K562 (cell line): Measurements from ENCODE around the gene BAZ2A. TPM values are rescaled to one million over a fixed set of nuclear protein-coding genes. Genes with fewer than 3 reads are reported as not detected.

Experiments used
- ATAC-seq: fragments of 200-7000 bp; cut with Tn5 transposase; 3 replicates; pipeline ENCODE4 v1.9.1; 2020; ENCODE audit warnings: moderate library complexity
- BruUV-seq: library from RNA; stranded (reverse); fragments of 400-500 nt; replicated peaks from 2 replicates; lab custom pipeline; 2021; lab: Mats Ljungman, UMichigan
- CTCF ChIA-PET: fragments of 300-600 bp; formaldehyde crosslinking; extraction: SDS; loops from one replicate; lab custom pipeline; 2021; ENCODE audit warnings: low intra/inter-chr PET ratio; lab: Yijun Ruan, JAX
- POLR2A ChIA-PET: fragments of 300-600, 350-650 bp; sonication (Branson Sonifier 250); formaldehyde crosslinking; extraction: SDS; loops from one replicate; lab custom pipeline; 2021; ENCODE audit warnings: antibody characterized with exemption, inconsistent platforms; lab: Yijun Ruan, JAX
- DNase-seq, 4 experiments: peaks; one replicate each; pipeline versions ENCODE4 v3.0.0 to v3.0.0-alpha.2; 2011 to 2018; ENCODE audit warnings: low spot score in 3 of 4, mixed read lengths in 3 of 4; ENCODE audit errors: extremely low read depth in 1 of 4
- FAIRE-seq: peaks from 2 replicates; lab custom pipeline; 2011; peaks lifted over from hg19 to GRCh38; lab: Jason Lieb, UNC
- H2AFZ ChIP-seq: 2 replicates; pipeline ENCODE4 v1.6.0; 2011; ENCODE audit warnings: low read depth, low read length, control low read depth, inconsistent platforms
- H3K27ac ChIP-seq: fragments of 200-600 bp; 3 replicates; pipeline ENCODE4 v1.8.0; 2011; ENCODE audit warnings: low read depth, mild to moderate bottlenecking, control low read depth, inconsistent platforms, low read length, moderate library complexity, mixed read lengths; ENCODE audit errors: extremely low read depth
- H3K27me3 ChIP-seq, 2 experiments: fragments of 300-600 bp in 1 of 2; 2 replicates in 1 of 2; 3 replicates in 1 of 2; pipeline versions ENCODE4 v1.6.0 to v1.8.0; 2011; ENCODE audit warnings: inconsistent platforms in 2 of 2, low read length in 2 of 2, mild to moderate bottlenecking in 1 of 2, mixed read lengths in 1 of 2, moderate library complexity in 1 of 2; ENCODE audit not compliant: control insufficient read depth in 2 of 2, insufficient read depth in 2 of 2
- H3K36me3 ChIP-seq: fragments of 300-600 bp; 3 replicates; pipeline ENCODE4 v1.8.0; 2011; ENCODE audit warnings: mild to moderate bottlenecking, low read length, inconsistent platforms; ENCODE audit not compliant: control insufficient read depth, insufficient read depth
- H3K4me1 ChIP-seq, 2 experiments: fragments of 200-600 bp in 1 of 2; replicated peaks in 1 of 2; 2 replicates in 1 of 2; 3 replicates in 1 of 2; pipeline versions ENCODE4 v1.5.1 to v1.8.0; 2011; ENCODE audit warnings: inconsistent platforms in 2 of 2, low read length in 2 of 2, mild to moderate bottlenecking in 1 of 2, mixed read lengths in 1 of 2, moderate library complexity in 1 of 2; ENCODE audit not compliant: control insufficient read depth in 2 of 2, insufficient read depth in 2 of 2
- H3K4me2 ChIP-seq: 2 replicates; pipeline ENCODE4 v1.6.1; 2011; ENCODE audit warnings: low read length, control low read depth, inconsistent platforms, mixed read lengths; ENCODE audit not compliant: insufficient read depth
- H3K4me3 ChIP-seq: fragments of 200-600 bp; sonication (generic), shearing (Covaris generic); 2 replicates; pipeline ENCODE4 v1.5.1; 2016; ENCODE audit warnings: control low read depth, inconsistent platforms
- H3K79me2 ChIP-seq: fragments of 200-600 bp; 3 replicates; pipeline ENCODE4 v1.8.0; 2011; ENCODE audit warnings: low read length, inconsistent platforms; ENCODE audit not compliant: control insufficient read depth, insufficient read depth
- H3K9ac ChIP-seq, 2 experiments: 2 replicates each; pipeline versions ENCODE4 v1.6.0 to v1.6.1; 2011; ENCODE audit warnings: low read depth in 2 of 2, low read length in 2 of 2, control low read depth in 1 of 2, inconsistent platforms in 1 of 2, mild to moderate bottlenecking in 1 of 2, mixed read lengths in 1 of 2; ENCODE audit not compliant: insufficient read depth in 1 of 2
- H3K9me1 ChIP-seq: one replicate; pipeline ENCODE4 v1.6.0; 2011; ENCODE audit warnings: inconsistent platforms, mild to moderate bottlenecking, low read length, moderate library complexity; ENCODE audit not compliant: control insufficient read depth, insufficient read depth
- H3K9me3 ChIP-seq: replicated peaks from 2 replicates; pipeline ENCODE4 v1.5.1; 2011; ENCODE audit warnings: low read depth, low read length, inconsistent platforms; ENCODE audit not compliant: control insufficient read depth, insufficient read depth
- H4K20me1 ChIP-seq: replicated peaks from 2 replicates; pipeline ENCODE4 v1.6.1; 2011; ENCODE audit warnings: low read length, inconsistent platforms, mixed read lengths; ENCODE audit not compliant: control insufficient read depth, insufficient read depth
- NR2C1 ChIP-seq, 2 experiments: fragments of 450-650 bp; IDR thresholded peaks; 2 replicates each; pipeline ENCODE4 v1.6.1; 2017; ENCODE audit warnings: mild to moderate bottlenecking in 2 of 2, antibody characterized with exemption in 1 of 2, inconsistent platforms in 1 of 2, missing compliant biosample characterization in 1 of 2, missing genetic modification characterization in 1 of 2
- NR2C2 ChIP-seq, 2 experiments: fragments of 200-800 bp in 1 of 2; sonication (Bioruptor generic) in 1 of 2; sonication (generic) in 1 of 2; formaldehyde crosslinking in 1 of 2; IDR thresholded peaks; 2 replicates each; pipeline versions ENCODE4 v1.6.1 to v1.8.0; 2016 to 2022; ENCODE audit warnings: mild to moderate bottlenecking in 1 of 2, missing compliant biosample characterization in 1 of 2, missing genetic modification characterization in 1 of 2, missing genetic modification reagents in 1 of 2
- SAP30 ChIP-seq: fragments of 200-600 bp; sonication (generic); IDR thresholded peaks from 2 replicates; pipeline ENCODE4 v1.6.1; 2012; ENCODE audit warnings: borderline replicate concordance, low read depth, mild to moderate bottlenecking, moderate library complexity, low read length, control low read depth, inconsistent platforms; ENCODE audit not compliant: insufficient read depth, poor library complexity, severe bottlenecking
- SPI1 ChIP-seq: IDR thresholded peaks from 2 replicates; pipeline ENCODE4 v1.6.1; 2011; ENCODE audit warnings: low read depth, low read length, control low read depth, borderline replicate concordance
- SRF ChIP-seq, 2 experiments: fragments of 250-450, 450-650 bp in 1 of 2; sonication (Bioruptor Pico) in 1 of 2; sonication (generic) in 1 of 2; formaldehyde crosslinking; IDR thresholded peaks; 2 replicates each; pipeline versions ENCODE4 v1.5.0 to v1.5.1; 2020 to 2022; ENCODE audit warnings: mild to moderate bottlenecking in 1 of 2, missing genetic modification reagents in 1 of 2
- TBP ChIP-seq: optimal IDR thresholded peaks from 2 replicates; pipeline ENCODE3; 2011; ENCODE audit warnings: low read depth, low read length, improper control_type of control experiment
- YY1 ChIP-seq, 3 experiments: IDR thresholded peaks; 2 replicates each; pipeline ENCODE4 v1.6.1; 2011; ENCODE audit warnings: low read length in 2 of 3, mild to moderate bottlenecking in 2 of 3, moderate library complexity in 2 of 3, borderline replicate concordance in 1 of 3, control low read depth in 1 of 3, low read depth in 1 of 3; ENCODE audit not compliant: insufficient read depth in 3 of 3, insufficient replicate concordance in 2 of 3, control insufficient read depth in 1 of 3, insufficient read length in 1 of 3; ENCODE audit errors: extremely low read depth in 1 of 3
- ZNF668 ChIP-seq: fragments of 250-450 bp; sonication (Bioruptor Pico); IDR thresholded peaks from 2 replicates; pipeline ENCODE4 v1.8.0; 2022; ENCODE audit warnings: mild to moderate bottlenecking, inconsistent platforms
- WGBS: fragments of 100-300 bp; shearing (Covaris generic); methylation state at CpG from one replicate; pipeline ENCODE4 v1.1.6; 2016; ENCODE audit warnings: low coverage, mixed read lengths; ENCODE audit not compliant: insufficient coverage; ENCODE audit errors: missing lambda C conversion rate; 5-methylcytosine and 5-hydroxymethylcytosine counted together
- in situ Hi-C: fragments of 300-500 bp; cut with MboI; formaldehyde crosslinking; loops from 4 replicates; pipeline ENCODE4 v1.15.0; 2018; ENCODE audit warnings: inconsistent platforms, mixed read lengths
- intact Hi-C: fragments of 100-400 bp; cut with micrococcal nuclease; formaldehyde crosslinking; loops from 2 replicates; pipeline ENCODE4 v1.14.2; 2022
- polyA plus RNA-seq, 8 experiments: library from polyadenylated mRNA; depleted of rRNA in 4 of 8; stranded (reverse) in 5 of 8; unstranded in 3 of 8; fragments of >200 nt; fragmentation: Nextera tagmentation in 2 of 8; fragmentation: Illumina TruSeq in 1 of 8; extraction: Ambion mirVana in 2 of 8; extraction: Trizol in 1 of 8; gene quantifications; 2 replicates each; pipeline versions ENCODE4 v1.2.1 to v1.2.3, GENCODE V29; 2011 to 2014; ENCODE audit warnings: inconsistent platforms in 1 of 8, missing spikeins in 1 of 8
- total RNA-seq, 7 experiments: library from RNA; depleted of rRNA in 6 of 7; stranded (reverse); fragments of >200 nt in 6 of 7; fragmentation: Illumina TruSeq in 2 of 7; extraction: Trizol in 2 of 7; gene quantifications; 2 replicates each; pipeline versions ENCODE4 v1.2.1 to v1.2.3, GENCODE V29; 2011 to 2021; ENCODE audit warnings: low replicate concordance in 1 of 7
- TF ChIP-seq, protein P1 (sequence below), 3 experiments: fragments of 200-800 bp in 1 of 3; sonication (Bioruptor generic) in 1 of 3; sonication (generic) in 1 of 3; formaldehyde crosslinking in 1 of 3; IDR thresholded peaks; 2 replicates each; pipeline versions ENCODE4 v1.6.1 to v1.8.0; 2016 to 2022; ENCODE audit warnings: mild to moderate bottlenecking in 2 of 3, missing compliant biosample characterization in 2 of 3, missing genetic modification characterization in 2 of 3, missing genetic modification reagents in 1 of 3
- TF ChIP-seq, protein P2 (sequence below): fragments of 450-650 bp; IDR thresholded peaks from 2 replicates; pipeline ENCODE4 v1.6.1; 2018; ENCODE audit warnings: mild to moderate bottlenecking, low read depth; ENCODE audit not compliant: partially characterized antibody
- TF ChIP-seq, protein P3 (sequence below): fragments of 250-450 bp; sonication (Bioruptor Pico); IDR thresholded peaks from 2 replicates; pipeline ENCODE4 v1.8.0; 2021; ENCODE audit warnings: moderate library complexity, mild to moderate bottlenecking, inconsistent platforms
- TF ChIP-seq, protein P4 (sequence below): sonication (generic); formaldehyde crosslinking; IDR thresholded peaks from 2 replicates; pipeline ENCODE4 v1.8.1; 2022; ENCODE audit warnings: missing genetic modification reagents

The BAZ2A gene
- total and polyA plus RNA-seq, 9 of the 15 experiments (the other 6 are each of a cell fraction or from before 2014, with no cell fraction given), result 4.5 to 86.4 (median 26.2) TPM

DNA sequence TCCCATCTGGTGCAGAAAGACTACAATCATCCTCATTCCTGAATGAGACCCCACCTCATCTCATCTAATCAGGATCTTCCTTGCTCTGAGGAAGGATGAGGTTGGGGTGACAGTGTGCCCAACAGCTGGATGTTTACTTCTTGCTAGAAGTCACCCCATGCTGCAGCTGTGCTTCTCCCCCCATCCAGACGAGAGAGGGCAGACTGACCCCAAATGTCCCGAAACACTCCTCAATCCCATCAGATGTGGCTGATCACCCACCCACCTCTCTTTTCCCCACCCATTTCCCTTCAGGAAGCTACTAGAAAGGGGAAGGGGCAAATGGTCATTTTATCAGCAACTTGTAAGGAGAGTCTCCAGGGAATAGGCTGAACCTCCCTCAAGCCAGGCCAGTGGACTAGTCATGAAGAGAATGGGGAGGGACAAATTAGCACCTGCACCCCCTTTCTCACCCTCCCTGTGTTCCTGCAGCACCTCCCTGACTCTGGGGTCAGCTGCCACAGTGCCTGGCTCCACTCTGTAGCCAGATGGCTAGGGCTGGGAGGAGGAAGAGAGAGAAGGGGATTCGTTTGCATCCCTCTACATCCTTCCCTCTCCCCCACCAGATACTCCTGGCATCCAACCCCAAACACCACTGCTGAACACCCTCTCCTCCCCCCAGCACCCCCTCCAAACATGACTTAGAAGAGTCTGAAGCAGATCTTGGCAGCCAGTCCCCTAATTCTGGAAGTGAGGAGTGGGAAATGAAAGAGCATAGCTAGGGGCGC, 2.8 kb upstream of the BAZ2A start:
- H3K27ac ChIP-seq, result peak overlapping the region; percentile 86
- peak overlapping the region; percentile 85 for H3K4me3 ChIP-seq
- POLR2A ChIA-PET, result interaction anchor here (0.5 to 1.7 kb wide), 3 partner anchors 12 to 64 kb away, joined by 3 to 6 read pairs (median 3); no protein-coding TSS in a partner anchor
- H3K27me3 ChIP-seq, result no peaks in the 10 kb centered on the region
- H3K9me3 ChIP-seq, result no peaks in the 10 kb centered on the region
- WGBS, result 56% methylated on average over 3 of the region's 4 CpGs
- CTCF ChIA-PET, result no interaction called here
- H3K79me2 ChIP-seq, result peaks cover 80% of the 10 kb centered on the region
- 0 out of 2 replicates have a peak overlapping the region, but pooled peaks have one; percentile 24 for H2AFZ ChIP-seq
- FAIRE-seq (no peak), ATAC-seq (no peak), DNase-seq (no peak)
- H3K36me3 ChIP-seq, result peaks cover 20% of the 10 kb centered on the region; the same call in 2 of the 3 replicates
- BruUV-seq, result no TSS peak
- no peaks in the 10 kb centered on the region for H3K9me1 ChIP-seq
- intact Hi-C loops, result loop anchor here (10.0 kb wide), 3 partner anchors 268 to 452 kb away; partner anchors contain the start of genes APOF, NAB2, STAT2 and ZBTB39
- H3K9ac ChIP-seq, result peak overlapping the region; percentile 73 to 74; a peak in 3 of 4 replicates
- H3K4me2 ChIP-seq, result peak overlapping the region; percentile 96
- H4K20me1 ChIP-seq, result 0 out of 2 replicates have a peak, but pooled peaks cover 9% of the 10 kb centered on the region
- in situ Hi-C loops, result no loop called here
- peaks cover 42 to 48% of the 10 kb centered on the region in 2 experiments for H3K4me1 ChIP-seq
- TF ChIP-seq TBP, result no peak
- 0 out of 2 replicates have a peak, but pooled peaks have one; percentile 2 for TF ChIP-seq SPI1
- peak; percentile 16 for TF ChIP-seq SAP30
- TF ChIP-seq NR2C2 (CRISPR knock-in tag; IDR thresholded peaks at IDR 0.05), result no peak
- TF ChIP-seq NR2C2 (tag; IDR thresholded peaks at IDR 0.05), result peak; percentile 2; the same call in 1 of the 2 replicates
- TF ChIP-seq, protein P1, sequence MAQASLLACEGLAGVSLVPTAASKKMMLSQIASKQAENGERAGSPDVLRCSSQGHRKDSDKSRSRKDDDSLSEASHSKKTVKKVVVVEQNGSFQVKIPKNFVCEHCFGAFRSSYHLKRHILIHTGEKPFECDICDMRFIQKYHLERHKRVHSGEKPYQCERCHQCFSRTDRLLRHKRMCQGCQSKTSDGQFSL (CRISPR knock-in tag; IDR thresholded peaks at IDR 0.05), result 0 out of 2 replicates have a peak, but pooled peaks have one; percentile 22
- TF ChIP-seq, protein P1 (tag; IDR thresholded peaks at IDR 0.05), result no peak
- TF ChIP-seq, protein P2, sequence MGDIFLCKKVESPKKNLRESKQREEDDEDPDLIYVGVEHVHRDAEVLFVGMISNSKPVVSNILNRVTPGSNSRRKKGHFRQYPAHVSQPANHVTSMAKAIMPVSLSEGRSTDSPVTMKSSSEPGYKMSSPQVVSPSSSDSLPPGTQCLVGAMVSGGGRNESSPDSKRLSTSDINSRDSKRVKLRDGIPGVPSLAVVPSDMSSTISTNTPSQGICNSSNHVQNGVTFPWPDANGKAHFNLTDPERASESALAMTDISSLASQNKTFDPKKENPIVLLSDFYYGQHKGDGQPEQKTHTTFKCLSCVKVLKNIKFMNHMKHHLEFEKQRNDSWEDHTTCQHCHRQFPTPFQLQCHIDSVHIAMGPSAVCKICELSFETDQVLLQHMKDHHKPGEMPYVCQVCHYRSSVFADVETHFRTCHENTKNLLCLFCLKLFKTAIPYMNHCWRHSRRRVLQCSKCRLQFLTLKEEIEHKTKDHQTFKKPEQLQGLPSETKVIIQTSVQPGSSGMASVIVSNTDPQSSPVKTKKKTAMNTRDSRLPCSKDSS, result no peak
- TF ChIP-seq SRF (CRISPR knock-in tag; IDR thresholded peaks at IDR 0.05), result no peak
- TF ChIP-seq NR2C1 (IDR thresholded peaks at IDR 0.05), result no peak
- TF ChIP-seq NR2C1 (tag; IDR thresholded peaks at IDR 0.05), result no peak
- TF ChIP-seq, protein P3, sequence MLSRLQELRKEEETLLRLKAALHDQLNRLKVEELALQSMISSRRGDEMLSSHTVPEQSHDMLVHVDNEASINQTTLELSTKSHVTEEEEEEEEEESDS, result no peak
- TF ChIP-seq, protein P4, sequence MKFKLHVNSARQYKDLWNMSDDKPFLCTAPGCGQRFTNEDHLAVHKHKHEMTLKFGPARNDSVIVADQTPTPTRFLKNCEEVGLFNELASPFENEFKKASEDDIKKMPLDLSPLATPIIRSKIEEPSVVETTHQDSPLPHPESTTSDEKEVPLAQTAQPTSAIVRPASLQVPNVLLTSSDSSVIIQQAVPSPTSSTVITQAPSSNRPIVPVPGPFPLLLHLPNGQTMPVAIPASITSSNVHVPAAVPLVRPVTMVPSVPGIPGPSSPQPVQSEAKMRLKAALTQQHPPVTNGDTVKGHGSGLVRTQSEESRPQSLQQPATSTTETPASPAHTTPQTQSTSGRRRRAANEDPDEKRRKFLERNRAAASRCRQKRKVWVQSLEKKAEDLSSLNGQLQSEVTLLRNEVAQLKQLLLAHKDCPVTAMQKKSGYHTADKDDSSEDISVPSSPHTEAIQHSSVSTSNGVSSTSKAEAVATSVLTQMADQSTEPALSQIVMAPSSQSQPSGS (CRISPR knock-in tag), result no peak
- no peak for TF ChIP-seq YY1 (IDR thresholded peaks at IDR 0.05; ENCODE audit: borderline replicate concordance in 1 of 3, control insufficient read depth in 1 of 3, extremely low read depth in 1 of 3, insufficient read depth in 3 of 3, insufficient read length in 1 of 3, insufficient replicate concordance in 2 of 3, low read depth in 1 of 3, low read length in 2 of 3)
- no peak for TF ChIP-seq ZNF668 (CRISPR knock-in tag)
